HEK293 (cell line): Measurements from ENCODE around the gene SKAP1.
A peak's percentile ranks its signal among the peaks of the same experiment; 100 is the strongest.

Experiments
- CTCF ChIA-PET: fragments of 350-600 bp; formaldehyde crosslinking; extraction: SDS; loops from one replicate; lab custom pipeline; 2021; ENCODE audit warnings: antibody characterized with exemption; lab: Yijun Ruan, JAX
- POLR2A ChIA-PET: fragments of 300-600 bp; formaldehyde crosslinking; extraction: SDS; loops from one replicate; lab custom pipeline; 2020; ENCODE audit warnings: antibody characterized with exemption, inconsistent platforms; lab: Yijun Ruan, JAX
- H3K27ac ChIP-seq: fragments of 200-500 bp; sonication (Bioruptor generic); 2 replicates; pipeline ENCODE4 v1.5.1; 2014; ENCODE audit warnings: low read depth, low read length, control low read depth, inconsistent platforms; ENCODE audit errors: extremely low read depth
- H3K36me3 ChIP-seq, 2 experiments: fragments of 200-500 bp in 1 of 2; sonication (Bioruptor generic) in 1 of 2; 1 replicate in 1 of 2; 2 replicates in 1 of 2; pipeline ENCODE4 v1.5.1; 2014 to 2017; ENCODE audit warnings: inconsistent platforms in 2 of 2, low read length in 2 of 2; ENCODE audit not compliant: control insufficient read depth in 2 of 2, insufficient read depth in 1 of 2
- H3K4me1 ChIP-seq: fragments of 200-500 bp; sonication (Bioruptor generic); 2 replicates; pipeline ENCODE4 v1.5.1; 2014; ENCODE audit warnings: mild to moderate bottlenecking, low read length, inconsistent platforms; ENCODE audit not compliant: control insufficient read depth, insufficient read depth
- H3K4me3 ChIP-seq: 2 replicates; pipeline ENCODE4 v1.5.1; 2011; ENCODE audit warnings: low read depth, mild to moderate bottlenecking, control low read depth, low read length, moderate library complexity
- H3K9me3 ChIP-seq: fragments of 200-500 bp; sonication (Bioruptor generic); 2 replicates; pipeline ENCODE4 v1.5.1; 2014; ENCODE audit warnings: low read depth, low read length, inconsistent platforms; ENCODE audit not compliant: control insufficient read depth, insufficient read depth
- HOXC10 ChIP-seq: sonication (generic); formaldehyde crosslinking; IDR thresholded peaks from 2 replicates; pipeline ENCODE4 v1.8.1; 2023; ENCODE audit warnings: mild to moderate bottlenecking, missing genetic modification reagents
- HOXD13 ChIP-seq: sonication (generic); formaldehyde crosslinking; IDR thresholded peaks from 2 replicates; pipeline ENCODE4 v1.8.0; 2022; ENCODE audit warnings: missing genetic modification reagents, borderline replicate concordance
- PRDM1 ChIP-seq: fragments of 450-650 bp; formaldehyde crosslinking; IDR thresholded peaks from 2 replicates; pipeline ENCODE4; 2016; ENCODE audit warnings: missing biosample characterization, missing genetic modification characterization
- TSHZ1 ChIP-seq: fragments of 450-650 bp; formaldehyde crosslinking; IDR thresholded peaks from 2 replicates; pipeline ENCODE4 v1.5.1; 2016; ENCODE audit warnings: missing biosample characterization, missing genetic modification characterization, borderline replicate concordance
- ZBTB1 ChIP-seq: fragments of 450-650 bp; formaldehyde crosslinking; IDR thresholded peaks from 2 replicates; pipeline ENCODE4 v1.5.1; 2016; ENCODE audit warnings: missing biosample characterization, missing genetic modification characterization
- ZNF169 ChIP-seq: fragments of 450-650 bp; formaldehyde crosslinking; IDR thresholded peaks from 2 replicates; pipeline ENCODE4 v1.5.1; 2016; ENCODE audit warnings: missing biosample characterization, missing genetic modification characterization
- ZNF174 ChIP-seq: fragments of 450-650 bp; formaldehyde crosslinking; IDR thresholded peaks from 2 replicates; pipeline ENCODE4 v1.5.0; 2017; ENCODE audit warnings: missing biosample characterization, mild to moderate bottlenecking, missing genetic modification characterization
- ZNF362 ChIP-seq: fragments of 450-650 bp; formaldehyde crosslinking; IDR thresholded peaks from 2 replicates; pipeline ENCODE4 v1.5.1; 2016; ENCODE audit warnings: missing biosample characterization, missing genetic modification characterization
- ZNF398 ChIP-seq: fragments of 450-650 bp; formaldehyde crosslinking; IDR thresholded peaks from 2 replicates; pipeline ENCODE4 v1.5.1; 2017; ENCODE audit warnings: missing biosample characterization, missing genetic modification characterization
- ZNF580 ChIP-seq: fragments of 450-650 bp; formaldehyde crosslinking; IDR thresholded peaks from 2 replicates; pipeline ENCODE4 v1.5.1; 2016; ENCODE audit warnings: missing biosample characterization, missing genetic modification characterization
- ZNF596 ChIP-seq: fragments of 450-650 bp; IDR thresholded peaks from 2 replicates; pipeline ENCODE4 v1.5.0; 2018; ENCODE audit warnings: missing biosample characterization, mild to moderate bottlenecking, missing genetic modification characterization, moderate library complexity
- ZSCAN4 ChIP-seq: fragments of 450-650 bp; formaldehyde crosslinking; IDR thresholded peaks from 2 replicates; pipeline ENCODE4 v1.5.1; 2017; ENCODE audit warnings: missing biosample characterization, missing genetic modification characterization

Gene SKAP1

GRCh38 chr17:48240122-48240521 lies 189.9 kb downstream of the SKAP1 start (continued):
- TF ChIP-seq ZNF362 (tag by site-specific recombination), result peak; percentile 28; the same call in 1 of the 2 replicates
- TF ChIP-seq, all 188 proteins: peak for 15

- H3K4me3 ChIP-seq, result no peak overlapping the region
Observed at GRCh38 chr17:48239603-48239995, 190.4 kb downstream of the SKAP1 start.

More at GRCh38 chr17:48239603-48239995, 190.4 kb downstream of the SKAP1 start:
- TF ChIP-seq ZNF174 (tag by site-specific recombination) (no peak), PRDM1 (tag by site-specific recombination) (0 out of 2 replicates have a peak, but pooled peaks have one; percentile 4), TSHZ1 (tag by site-specific recombination) (no peak), ZNF398 (peak; percentile 78), ZBTB1 (tag by site-specific recombination) (no peak), ZSCAN4 (tag by site-specific recombination) (no peak), ZNF169 (tag by site-specific recombination) (no peak), ZNF580 (tag by site-specific recombination) (no peak; the same call in 1 of the 2 replicates), HOXD13 (CRISPR knock-in tag) (0 out of 2 replicates have a peak, but pooled peaks have one; percentile 6), ZNF596 (tag by site-specific recombination) (peak; percentile 99), HOXC10 (CRISPR knock-in tag) (no peak)
- Histone ChIP-seq H3K36me3 (no peaks in the 10 kb centered on the region), H3K9me3 (no peaks in the 10 kb centered on the region), H3K27ac (peak overlapping the region; percentile 71), H3K4me1 (peaks cover 56% of the 10 kb centered on the region)
- CTCF ChIA-PET, result interaction anchor here (0.6 to 17.5 kb wide), 11 partner anchors 11 to 398 kb away, joined by 3 to 269 read pairs (median 4); partner anchors contain the start of gene HOXB6
- POLR2A ChIA-PET, result no interaction called here
